Measurements from ENCODE around the gene SLC25A53. TPM values are rescaled to one million over a fixed set of nuclear protein-coding genes. Genes with fewer than 3 reads are reported as not detected.

Gene SLC25A53
- total and polyA plus RNA-seq, 2 of the 4 experiments (the other 2 are of a cell fraction), result 3.7 to 5.9 TPM

DNA sequence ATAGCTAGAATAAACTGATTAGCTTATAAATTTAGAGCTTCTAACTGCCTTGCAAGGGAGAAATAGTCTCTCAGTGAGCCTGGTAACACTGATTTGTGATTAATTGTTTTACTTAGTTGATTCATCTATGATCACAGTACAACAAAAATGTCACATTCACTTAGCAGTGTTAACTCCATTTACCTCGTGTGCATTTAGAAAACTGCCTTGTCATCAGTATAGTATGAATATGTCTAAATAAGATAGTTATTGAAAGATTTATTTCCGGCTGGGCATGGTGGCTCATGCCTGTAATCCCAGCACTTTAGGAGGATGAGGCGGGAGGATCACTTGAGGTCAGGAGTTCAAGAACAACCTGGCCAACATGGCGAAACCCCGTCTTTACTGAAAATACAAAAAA is 48.7 kb upstream of the SLC25A53 start:
- Histone ChIP-seq H2BK5ac (ENCODE audit: low read depth, low read length, poor library complexity, severe bottlenecking) (no peak overlapping the region), H3K9me1 (ENCODE audit: insufficient read depth, low read length) (no peaks in the 10 kb centered on the region), H4K8ac (ENCODE audit: low read depth in 2 of 2, low read length in 2 of 2) (no peak overlapping the region), H3K4me1 (ENCODE audit: control insufficient read depth, insufficient read depth, low read length) (no peaks in the 10 kb centered on the region), H3K27me3 (ENCODE audit: control insufficient read depth, insufficient read depth, low read length) (peaks cover 4% of the 10 kb centered on the region; the same call in 1 of the 2 replicates), H2AK9ac (replicated peaks; ENCODE audit: low read depth, low read length, poor library complexity) (no peak overlapping the region), H3K9ac (ENCODE audit: low read depth, low read length) (no peak overlapping the region), H2AFZ (replicated peaks; ENCODE audit: low read length, poor library complexity) (no peak overlapping the region), H2BK20ac (ENCODE audit: low read depth, low read length) (no peak overlapping the region), H3K18ac (ENCODE audit: low read depth, low read length) (no peak overlapping the region), H4K20me1 (ENCODE audit: insufficient read depth, low read length) (no peaks in the 10 kb centered on the region), H4K91ac (ENCODE audit: insufficient read depth, low read depth, low read length) (no peak overlapping the region), H3K9me3 (ENCODE audit: control insufficient read depth, insufficient read depth, low read length) (no peaks in the 10 kb centered on the region), H3K56ac (ENCODE audit: extremely low read depth, insufficient read depth, low read length) (no peak overlapping the region), H3K27ac (ENCODE audit: insufficient read depth, low read length) (no peak overlapping the region), H3K4me2 (ENCODE audit: low read depth, low read length) (no peak overlapping the region), H3K14ac (replicated peaks; ENCODE audit: low read depth, low read length) (no peak overlapping the region), H3K79me1 (ENCODE audit: low read depth in 1 of 2, low read length in 2 of 2) (no peaks in the 10 kb centered on the region), H4K5ac (ENCODE audit: low read depth, low read length) (no peak overlapping the region), H2AK5ac (ENCODE audit: low read depth, low read length) (no peak overlapping the region), H3K4ac (ENCODE audit: low read depth, low read length) (no peak overlapping the region), H3K36me3 (ENCODE audit: control insufficient read depth, insufficient read depth, low read length) (peaks cover 3% of the 10 kb centered on the region; the same call in 1 of the 2 replicates), H2BK15ac (ENCODE audit: low read depth, low read length) (no peak overlapping the region), H2BK120ac (ENCODE audit: low read depth, low read length) (no peak overlapping the region), H3K4me3 (ENCODE audit: insufficient read depth, low read depth, low read length) (no peak overlapping the region), H3K23ac (ENCODE audit: low read depth, low read length) (no peak overlapping the region)
- dilution Hi-C loops (cut with HindIII; ENCODE audit: low sequenced_read_pairs, unreplicated experiment) (no loop called here), in situ Hi-C loops (cut with MboI; ENCODE audit: low sequenced_read_pairs) (no loop called here), intact Hi-C loops (cut with micrococcal nuclease) (no loop called here)
- no peak for DNase-seq
- no TSS peak for BruUV-seq (replicated peaks)
- no CpG with 5 or more reads among the region's 5 CpGs for WGBS, 2 experiments (ENCODE audit: extremely low coverage in 2 of 2, insufficient read length in 1 of 2)
- no peak for ATAC-seq (ENCODE audit: low read depth)
- CTCF ChIA-PET, result interaction anchor here (1.2 kb wide), 1 partner anchor 10 kb away, joined by 4 read pairs; no protein-coding TSS in a partner anchor
- TF ChIP-seq CEBPB (IDR thresholded peaks at IDR 0.05; ENCODE audit: low read depth, low read length) (no peak), CTCF (conservative IDR thresholded peaks at IDR 0.05; ENCODE audit: low read depth, low read length) (no peak), MAFK (IDR thresholded peaks at IDR 0.05; ENCODE audit: low read depth, low read length) (peak; percentile 78)
- POLR2A ChIA-PET (ENCODE audit: unreplicated experiment), result no interaction called here

Measured in IMR-90 (cell line).